Endothelial cell of umbilical vein (primary cell): ENCODE results near the gene USP17L21. TPM values are rescaled to one million over a fixed set of nuclear protein-coding genes. Genes with fewer than 3 reads are reported as not detected.
"Not testable (repeated sequence)": the region's sequence is repeated elsewhere in the genome, so short reads cannot be mapped to it uniquely, and the experiment has no call there.

Experiments used
- BruUV-seq: library from RNA; stranded (reverse); fragments of 400-500 nt; replicated peaks from 2 replicates; lab custom pipeline; 2021; lab: Mats Ljungman, UMichigan
- CTCF ChIA-PET: fragments of 300-600, 350-600 bp; sonication (Branson Sonifier 250); formaldehyde crosslinking; loops from one replicate; lab custom pipeline; 2021; ENCODE audit warnings: antibody characterized with exemption, inconsistent platforms; lab: Charles Lee
- POLR2A ChIA-PET: fragments of 300-600, 350-600 bp; sonication (Branson Sonifier 250); formaldehyde crosslinking; loops from one replicate; lab custom pipeline; 2021; ENCODE audit warnings: antibody characterized with exemption, inconsistent platforms; lab: Charles Lee
- DNase-seq: peaks from one replicate; pipeline ENCODE4 v3.0.0-alpha.2; 2011; ENCODE audit warnings: low read depth, low spot score
- FAIRE-seq: peaks from 2 replicates; lab custom pipeline; 2011; peaks lifted over from hg19 to GRCh38; lab: Jason Lieb, UNC
- H2AFZ ChIP-seq: 2 replicates; pipeline ENCODE4 v1.6.0; 2012; ENCODE audit warnings: low read depth, low read length, control low read depth, inconsistent platforms
- H3K27ac ChIP-seq: 2 replicates; pipeline ENCODE4 v1.5.1; 2011; ENCODE audit warnings: low read depth, mild to moderate bottlenecking, control low read depth, low read length, moderate library complexity; ENCODE audit not compliant: insufficient read depth
- H3K27me3 ChIP-seq, 2 experiments: 2 replicates each; pipeline versions ENCODE4 v1.6.0 to v1.6.1; 2011; ENCODE audit warnings: low read length in 2 of 2, mixed read lengths in 1 of 2; ENCODE audit not compliant: control insufficient read depth in 2 of 2, insufficient read depth in 2 of 2
- H3K36me3 ChIP-seq, 2 experiments: 2 replicates in 1 of 2; 3 replicates in 1 of 2; pipeline ENCODE4 v1.5.1; 2011; ENCODE audit warnings: low read length in 2 of 2, mild to moderate bottlenecking in 1 of 2, moderate library complexity in 1 of 2; ENCODE audit not compliant: control insufficient read depth in 2 of 2, insufficient read depth in 2 of 2; ENCODE audit errors: extremely low read depth in 1 of 2
- H3K4me1 ChIP-seq: 3 replicates; pipeline ENCODE4 v1.5.1; 2011; ENCODE audit warnings: mild to moderate bottlenecking, low read length; ENCODE audit not compliant: control insufficient read depth, insufficient read depth; ENCODE audit errors: extremely low read depth
- H3K4me2 ChIP-seq: 2 replicates; pipeline ENCODE4 v1.6.1; 2011; ENCODE audit warnings: low read length, control low read depth, mixed read lengths; ENCODE audit not compliant: insufficient read depth
- H3K4me3 ChIP-seq, 3 experiments: fragments of 200-600 bp in 1 of 3; sonication (generic), shearing (Covaris generic) in 1 of 3; replicated peaks in 1 of 3; 2 replicates each; pipeline ENCODE4 v1.5.1; 2011 to 2016; ENCODE audit warnings: control low read depth in 3 of 3, low read length in 3 of 3, mild to moderate bottlenecking in 2 of 3, inconsistent platforms in 1 of 3, low read depth in 1 of 3, moderate library complexity in 1 of 3; ENCODE audit not compliant: insufficient read depth in 1 of 3
- H3K79me2 ChIP-seq: 2 replicates; pipeline ENCODE4 v1.6.0; 2012; ENCODE audit warnings: low read length, inconsistent platforms; ENCODE audit not compliant: control insufficient read depth, insufficient read depth
- H3K9ac ChIP-seq: replicated peaks from 2 replicates; pipeline ENCODE3; 2011; ENCODE audit warnings: low read length, control low read depth; ENCODE audit not compliant: insufficient read depth; ENCODE audit errors: extremely low read depth
- H3K9me1 ChIP-seq: replicated peaks from 3 replicates; pipeline ENCODE4 v1.6.0; 2011; ENCODE audit warnings: mild to moderate bottlenecking, low read length; ENCODE audit not compliant: control insufficient read depth, insufficient read depth; ENCODE audit errors: extremely low read depth
- H3K9me3 ChIP-seq: replicated peaks from 2 replicates; pipeline ENCODE4 v1.5.1; 2012; ENCODE audit warnings: low read length, inconsistent platforms; ENCODE audit not compliant: control insufficient read depth, insufficient read depth
- H4K20me1 ChIP-seq: replicated peaks from 2 replicates; pipeline ENCODE3; 2011; ENCODE audit warnings: mild to moderate bottlenecking, low read length; ENCODE audit not compliant: control insufficient read depth, insufficient read depth; ENCODE audit errors: extremely low read depth
- dilution Hi-C: fragments of 300-500 bp; cut with MboI; formaldehyde crosslinking; loops from one replicate; pipeline ENCODE4 v1.15.0; 2019; ENCODE audit warnings: low sequenced_read_pairs; ENCODE audit not compliant: extremely low pct_ligation_motif_present
- intact Hi-C: fragments of 100-400 bp; cut with micrococcal nuclease; formaldehyde crosslinking; loops from one replicate; pipeline ENCODE4 v1.10.0; 2022
- polyA plus RNA-seq, 4 experiments: library from polyadenylated mRNA; depleted of rRNA in 3 of 4; stranded (reverse) in 3 of 4; unstranded in 1 of 4; fragments of >200 nt; gene quantifications; 2 replicates each; pipeline versions ENCODE4 v1.2.1 to v1.2.3, GENCODE V29; 2011 to 2012; ENCODE audit warnings: missing spikeins in 1 of 4
- total RNA-seq: library from RNA; stranded (reverse); gene quantifications from 2 replicates; pipeline ENCODE4 v1.2.3, GENCODE V29; 2021

Gene USP17L21
- total and polyA plus RNA-seq, 2 donors (not counting 3 experiments of a cell fraction or from before 2014, with no cell fraction given) = not detected

DNA sequence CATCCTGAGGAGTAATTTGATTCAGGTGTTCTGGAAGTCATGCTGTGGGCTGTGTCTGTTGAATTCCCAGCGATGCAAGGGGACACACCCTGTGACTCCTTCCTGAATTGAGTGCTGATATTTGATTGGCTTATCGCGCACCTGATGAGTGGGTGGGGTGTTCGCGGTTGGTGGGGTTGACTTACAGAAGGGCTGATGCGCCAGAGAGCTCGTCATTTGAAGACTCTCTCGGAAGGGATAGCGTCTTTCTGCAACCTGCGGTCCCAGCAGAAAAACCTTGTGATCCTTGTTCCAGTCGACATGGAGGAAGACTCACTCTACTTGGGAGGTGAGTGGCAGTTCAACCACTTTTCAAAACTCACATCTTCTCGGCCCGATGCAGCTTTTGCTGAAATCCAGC lies 42.8 kb upstream of the USP17L21 start, which contains the start of gene USP17L12:
USP17L12 (plus strand) TSS at position 301 of the 400 bp plus-strand sequence; CDS start at position 301, 0 bp downstream.
- H3K4me1 ChIP-seq, H2AFZ ChIP-seq, DNase-seq, H4K20me1 ChIP-seq, H3K4me2 ChIP-seq, H3K79me2 ChIP-seq, dilution Hi-C loops, intact Hi-C loops, H3K27me3 ChIP-seq, H3K9ac ChIP-seq, FAIRE-seq, POLR2A ChIA-PET, H3K4me3 ChIP-seq, BruUV-seq, H3K9me1 ChIP-seq, H3K36me3 ChIP-seq, CTCF ChIA-PET, H3K27ac ChIP-seq, H3K9me3 ChIP-seq: not testable (repeated sequence)

DNA sequence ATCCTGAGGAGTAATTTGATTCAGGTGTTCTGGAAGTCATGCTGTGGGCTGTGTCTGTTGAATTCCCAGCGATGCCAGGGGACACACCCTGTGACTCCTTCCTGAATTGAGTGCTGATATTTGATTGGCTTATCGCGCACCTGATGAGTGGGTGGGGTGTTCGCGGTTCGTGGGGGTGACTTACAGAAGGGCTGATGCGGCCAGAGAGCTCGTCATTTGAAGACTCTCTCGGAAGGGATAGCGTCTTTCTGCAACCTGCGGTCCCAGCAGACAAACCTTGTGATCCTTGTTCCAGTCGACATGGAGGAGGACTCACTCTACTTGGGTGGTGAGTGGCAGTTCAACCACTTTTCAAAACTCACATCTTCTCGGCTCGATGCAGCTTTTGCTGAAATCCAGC lies 38.1 kb upstream of the USP17L21 start, which contains the start of gene USP17L13:
USP17L13 (plus strand) TSS at position 301 of the 400 bp plus-strand sequence; CDS start at position 301, 0 bp downstream.
- H3K27ac ChIP-seq, H3K79me2 ChIP-seq, H3K4me2 ChIP-seq, H3K4me1 ChIP-seq, intact Hi-C loops, POLR2A ChIA-PET, H3K9me1 ChIP-seq, BruUV-seq, H2AFZ ChIP-seq, dilution Hi-C loops, H3K36me3 ChIP-seq, H3K27me3 ChIP-seq, H3K4me3 ChIP-seq, H3K9ac ChIP-seq, DNase-seq, FAIRE-seq, H3K9me3 ChIP-seq, H4K20me1 ChIP-seq, CTCF ChIA-PET: not testable (repeated sequence)

DNA sequence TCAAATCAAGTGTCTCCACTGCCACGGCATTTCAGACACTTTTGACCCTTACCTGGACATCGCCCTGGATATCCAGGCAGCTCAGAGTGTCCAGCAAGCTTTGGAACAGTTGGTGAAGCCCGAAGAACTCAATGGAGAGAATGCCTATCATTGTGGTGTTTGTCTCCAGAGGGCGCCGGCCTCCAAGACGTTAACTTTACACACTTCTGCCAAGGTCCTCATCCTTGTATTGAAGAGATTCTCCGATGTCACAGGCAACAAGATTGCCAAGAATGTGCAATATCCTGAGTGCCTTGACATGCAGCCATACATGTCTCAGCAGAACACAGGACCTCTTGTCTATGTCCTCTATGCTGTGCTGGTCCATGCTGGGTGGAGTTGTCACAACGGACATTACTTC lies 32.4 kb upstream of the USP17L21 start:
- H3K27ac ChIP-seq, H3K4me3 ChIP-seq, DNase-seq, H3K9me1 ChIP-seq, dilution Hi-C loops, H4K20me1 ChIP-seq, H3K9me3 ChIP-seq, H3K36me3 ChIP-seq, H3K27me3 ChIP-seq, H3K9ac ChIP-seq, intact Hi-C loops, H3K79me2 ChIP-seq, BruUV-seq, CTCF ChIA-PET, H3K4me1 ChIP-seq, FAIRE-seq, H3K4me2 ChIP-seq, H2AFZ ChIP-seq, POLR2A ChIA-PET: not testable (repeated sequence)

DNA sequence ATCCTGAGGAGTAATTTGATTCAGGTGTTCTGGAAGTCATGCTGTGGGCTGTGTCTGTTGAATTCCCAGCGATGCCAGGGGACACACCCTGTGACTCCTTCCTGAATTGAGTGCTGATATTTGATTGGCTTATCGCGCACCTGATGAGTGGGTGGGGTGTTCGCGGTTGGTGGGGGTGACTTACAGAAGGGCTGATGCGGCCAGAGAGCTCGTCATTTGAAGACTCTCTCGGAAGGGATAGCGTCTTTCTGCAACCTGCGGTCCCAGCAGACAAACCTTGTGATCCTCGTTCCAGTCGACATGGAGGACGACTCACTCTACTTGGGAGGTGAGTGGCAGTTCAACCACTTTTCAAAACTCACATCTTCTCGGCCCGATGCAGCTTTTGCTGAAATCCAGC lies 28.6 kb upstream of the USP17L21 start, which contains the start of gene USP17L15:
USP17L15 (plus strand) TSS at position 301 of the 400 bp plus-strand sequence; CDS start at position 301, 0 bp downstream.
- POLR2A ChIA-PET, intact Hi-C loops, FAIRE-seq: not testable (repeated sequence)

More for the DNA sequence above, 28.6 kb upstream of the USP17L21 start, which contains the start of gene USP17L15:
- H3K27ac ChIP-seq, CTCF ChIA-PET, H3K36me3 ChIP-seq, H3K9me1 ChIP-seq, H3K4me3 ChIP-seq, H4K20me1 ChIP-seq, H3K4me1 ChIP-seq, H3K4me2 ChIP-seq, DNase-seq, H2AFZ ChIP-seq, H3K9me3 ChIP-seq, BruUV-seq, H3K27me3 ChIP-seq, H3K9ac ChIP-seq, H3K79me2 ChIP-seq, dilution Hi-C loops: not testable (repeated sequence)
